ENCODE results near the gene ADGRL2.

DNA sequence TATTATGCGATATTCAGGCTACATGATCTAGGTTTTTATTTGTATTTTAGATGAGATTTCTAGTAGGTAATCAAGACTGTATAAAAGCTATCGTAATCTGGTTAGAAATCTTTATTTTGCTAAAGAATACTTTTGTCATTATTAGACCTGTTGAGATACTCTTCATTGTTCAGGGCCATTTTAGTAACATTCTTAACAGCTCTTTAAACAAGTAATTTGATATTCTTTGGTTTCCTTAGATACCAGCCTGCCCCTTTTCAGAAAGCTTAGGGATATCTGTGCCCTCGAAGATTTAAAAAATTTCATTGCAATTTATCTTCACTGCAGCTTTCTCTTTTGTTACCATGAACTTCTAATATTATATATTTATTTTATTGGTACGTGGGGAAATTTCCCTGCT, 18.9 kb downstream of the ADGRL2 start:
- TF ChIP-seq POLR2AphosphoS5 (IDR thresholded peaks at IDR 0.05) (no peak), POLR2A (IDR thresholded peaks at IDR 0.05) (no peak), EP300 (IDR thresholded peaks at IDR 0.05) (no peak)
- TF ChIP-seq, protein P1, sequence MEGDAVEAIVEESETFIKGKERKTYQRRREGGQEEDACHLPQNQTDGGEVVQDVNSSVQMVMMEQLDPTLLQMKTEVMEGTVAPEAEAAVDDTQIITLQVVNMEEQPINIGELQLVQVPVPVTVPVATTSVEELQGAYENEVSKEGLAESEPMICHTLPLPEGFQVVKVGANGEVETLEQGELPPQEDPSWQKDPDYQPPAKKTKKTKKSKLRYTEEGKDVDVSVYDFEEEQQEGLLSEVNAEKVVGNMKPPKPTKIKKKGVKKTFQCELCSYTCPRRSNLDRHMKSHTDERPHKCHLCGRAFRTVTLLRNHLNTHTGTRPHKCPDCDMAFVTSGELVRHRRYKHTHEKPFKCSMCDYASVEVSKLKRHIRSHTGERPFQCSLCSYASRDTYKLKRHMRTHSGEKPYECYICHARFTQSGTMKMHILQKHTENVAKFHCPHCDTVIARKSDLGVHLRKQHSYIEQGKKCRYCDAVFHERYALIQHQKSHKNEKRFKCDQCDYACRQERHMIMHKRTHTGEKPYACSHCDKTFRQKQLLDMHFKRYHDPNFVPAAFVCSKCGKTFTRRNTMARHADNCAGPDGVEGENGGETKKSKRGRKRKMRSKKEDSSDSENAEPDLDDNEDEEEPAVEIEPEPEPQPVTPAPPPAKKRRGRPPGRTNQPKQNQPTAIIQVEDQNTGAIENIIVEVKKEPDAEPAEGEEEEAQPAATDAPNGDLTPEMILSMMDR (IDR thresholded peaks at IDR 0.05) = no peak

All from suprapubic skin (tissue), 4 donors.